ENCODE results near the gene PROX1. TPM values are rescaled to one million over a fixed set of nuclear protein-coding genes. Genes with fewer than 3 reads are reported as not detected.

PROX1 gene, protein sequence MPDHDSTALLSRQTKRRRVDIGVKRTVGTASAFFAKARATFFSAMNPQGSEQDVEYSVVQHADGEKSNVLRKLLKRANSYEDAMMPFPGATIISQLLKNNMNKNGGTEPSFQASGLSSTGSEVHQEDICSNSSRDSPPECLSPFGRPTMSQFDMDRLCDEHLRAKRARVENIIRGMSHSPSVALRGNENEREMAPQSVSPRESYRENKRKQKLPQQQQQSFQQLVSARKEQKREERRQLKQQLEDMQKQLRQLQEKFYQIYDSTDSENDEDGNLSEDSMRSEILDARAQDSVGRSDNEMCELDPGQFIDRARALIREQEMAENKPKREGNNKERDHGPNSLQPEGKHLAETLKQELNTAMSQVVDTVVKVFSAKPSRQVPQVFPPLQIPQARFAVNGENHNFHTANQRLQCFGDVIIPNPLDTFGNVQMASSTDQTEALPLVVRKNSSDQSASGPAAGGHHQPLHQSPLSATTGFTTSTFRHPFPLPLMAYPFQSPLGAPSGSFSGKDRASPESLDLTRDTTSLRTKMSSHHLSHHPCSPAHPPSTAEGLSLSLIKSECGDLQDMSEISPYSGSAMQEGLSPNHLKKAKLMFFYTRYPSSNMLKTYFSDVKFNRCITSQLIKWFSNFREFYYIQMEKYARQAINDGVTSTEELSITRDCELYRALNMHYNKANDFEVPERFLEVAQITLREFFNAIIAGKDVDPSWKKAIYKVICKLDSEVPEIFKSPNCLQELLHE
- total RNA-seq = 11.7 TPM
- long read RNA-seq, full-length matches to known transcripts = 3 of 4 reads
- long read RNA-seq, partial matches to known transcripts = 1 of 4 reads
- long read RNA-seq, other reads (novel, unspliced or antisense) = 0 of 4 reads

GRCh38 chr1:213987927-213988506, at the start of gene PROX1:
Gene PROX1 (plus strand): TSS chr1:213987973. CDS start chr1:213996536, 8,563 bp downstream.
- Histone ChIP-seq H3K9me3 (no peaks in the 10 kb centered on the region), H3K4me3 (peak within 1 kb of the TSS; percentile 56), H3K36me3 (no peaks in the 10 kb centered on the region), H3K27ac (peak within 1 kb of the TSS; percentile 36), H3K27me3 (ENCODE audit: low read depth) (peaks cover 66% of the 10 kb centered on the region), H3K4me1 (peaks cover 30% of the 10 kb centered on the region)
- intact Hi-C loops (cut with DNase I) = no loop called here
- TF ChIP-seq, protein P1, sequence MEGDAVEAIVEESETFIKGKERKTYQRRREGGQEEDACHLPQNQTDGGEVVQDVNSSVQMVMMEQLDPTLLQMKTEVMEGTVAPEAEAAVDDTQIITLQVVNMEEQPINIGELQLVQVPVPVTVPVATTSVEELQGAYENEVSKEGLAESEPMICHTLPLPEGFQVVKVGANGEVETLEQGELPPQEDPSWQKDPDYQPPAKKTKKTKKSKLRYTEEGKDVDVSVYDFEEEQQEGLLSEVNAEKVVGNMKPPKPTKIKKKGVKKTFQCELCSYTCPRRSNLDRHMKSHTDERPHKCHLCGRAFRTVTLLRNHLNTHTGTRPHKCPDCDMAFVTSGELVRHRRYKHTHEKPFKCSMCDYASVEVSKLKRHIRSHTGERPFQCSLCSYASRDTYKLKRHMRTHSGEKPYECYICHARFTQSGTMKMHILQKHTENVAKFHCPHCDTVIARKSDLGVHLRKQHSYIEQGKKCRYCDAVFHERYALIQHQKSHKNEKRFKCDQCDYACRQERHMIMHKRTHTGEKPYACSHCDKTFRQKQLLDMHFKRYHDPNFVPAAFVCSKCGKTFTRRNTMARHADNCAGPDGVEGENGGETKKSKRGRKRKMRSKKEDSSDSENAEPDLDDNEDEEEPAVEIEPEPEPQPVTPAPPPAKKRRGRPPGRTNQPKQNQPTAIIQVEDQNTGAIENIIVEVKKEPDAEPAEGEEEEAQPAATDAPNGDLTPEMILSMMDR (IDR thresholded peaks at IDR 0.05) = no peak
- no peak for DNase-seq
- peak; percentile 85 for ATAC-seq

- ATAC-seq (no peak), DNase-seq (no peak)
- Histone ChIP-seq H3K36me3 (no peaks in the 10 kb centered on the region), H3K9me3 (no peaks in the 10 kb centered on the region), H3K4me3 (no peak overlapping the region), H3K27ac (no peak overlapping the region), H3K4me1 (peaks cover 7% of the 10 kb centered on the region), H3K27me3 (ENCODE audit: low read depth) (no peaks in the 10 kb centered on the region)
- TF ChIP-seq, protein P1 (IDR thresholded peaks at IDR 0.05) = no peak
- intact Hi-C loops (cut with DNase I) = no loop called here
These were observed 49.0 kb upstream of the PROX1 start for GRCh38 chr1:213938776-213939175.

DNA sequence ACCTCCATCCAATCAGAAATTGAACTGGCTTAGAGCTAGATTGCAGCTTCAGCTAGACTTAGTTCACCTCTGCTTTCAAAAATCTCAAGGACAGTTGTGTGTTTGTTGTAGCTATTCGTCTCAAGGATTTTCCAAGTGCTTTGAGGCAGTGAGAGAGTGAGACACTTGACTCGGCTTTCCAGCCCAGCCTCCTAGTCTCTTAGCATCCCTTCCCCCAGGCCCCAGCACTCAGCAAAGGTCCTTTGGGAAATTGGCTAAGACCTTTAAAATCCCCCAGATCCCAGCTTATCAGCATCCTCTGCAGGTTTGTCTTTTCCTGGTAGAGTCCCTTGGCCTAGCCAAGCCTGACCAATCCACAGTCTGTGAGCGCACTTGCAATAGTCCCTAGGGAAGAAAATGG, 47.9 kb upstream of the PROX1 start:
- DNase-seq (no peak), ATAC-seq (no peak)
- Histone ChIP-seq H3K9me3 (no peaks in the 10 kb centered on the region), H3K4me1 (no peaks in the 10 kb centered on the region), H3K36me3 (no peaks in the 10 kb centered on the region), H3K27ac (no peak overlapping the region), H3K27me3 (ENCODE audit: low read depth) (no peaks in the 10 kb centered on the region), H3K4me3 (no peak overlapping the region)
- intact Hi-C loops (cut with DNase I) = no loop called here
- TF ChIP-seq, protein P1 (IDR thresholded peaks at IDR 0.05) = no peak

DNA sequence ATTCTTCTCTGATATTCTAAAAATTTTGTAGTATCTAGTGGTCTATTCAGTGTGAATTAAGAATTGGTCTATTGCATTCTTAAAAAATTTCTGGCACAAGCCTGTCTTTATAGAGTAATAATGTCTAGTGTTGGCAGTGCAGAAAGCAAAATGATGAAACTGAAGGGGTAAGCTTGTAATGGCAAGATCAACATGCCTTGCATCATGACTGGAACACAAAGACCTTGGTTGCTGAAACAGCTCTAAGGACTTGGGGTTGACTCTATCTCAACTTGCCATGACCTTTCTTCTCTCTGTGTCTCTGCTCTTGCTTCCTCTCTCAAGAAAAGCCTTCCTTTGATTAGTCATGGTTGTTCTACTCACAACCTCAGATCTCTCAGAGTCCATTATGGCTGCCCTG, 46.8 kb upstream of the PROX1 start:
- DNase-seq = no peak
- intact Hi-C loops (cut with DNase I) = no loop called here
- H3K36me3 ChIP-seq = no peaks in the 10 kb centered on the region
- no peaks in the 10 kb centered on the region for H3K27me3 ChIP-seq (ENCODE audit: low read depth)
- ATAC-seq = no peak
- no peaks in the 10 kb centered on the region for H3K4me1 ChIP-seq
- no peak overlapping the region for H3K27ac ChIP-seq
- no peak overlapping the region for H3K4me3 ChIP-seq
- TF ChIP-seq, protein P1 (IDR thresholded peaks at IDR 0.05) = no peak
- H3K9me3 ChIP-seq = no peaks in the 10 kb centered on the region

- Histone ChIP-seq H3K4me3 (no peak overlapping the region), H3K36me3 (no peaks in the 10 kb centered on the region), H3K9me3 (no peaks in the 10 kb centered on the region), H3K4me1 (no peaks in the 10 kb centered on the region), H3K27me3 (ENCODE audit: low read depth) (no peaks in the 10 kb centered on the region), H3K27ac (no peak overlapping the region)
- ATAC-seq = no peak
- TF ChIP-seq, protein P1 (IDR thresholded peaks at IDR 0.05) = no peak
- intact Hi-C loops (cut with DNase I) = no loop called here
- no peak for DNase-seq
These were observed 45.7 kb upstream of the PROX1 start for GRCh38 chr1:213942061-213942460.
